HepG2 (cell line): ENCODE data around the gene PDCD2L. TPM values are rescaled to one million over a fixed set of nuclear protein-coding genes. Genes with fewer than 3 reads are reported as not detected.

Source experiments
- ARNT ChIP-seq: fragments of 450-650 bp; IDR thresholded peaks from 2 replicates; pipeline ENCODE4 v1.6.1; 2017
- CCAR2 ChIP-seq: fragments of 200-400 bp; formaldehyde crosslinking; optimal IDR thresholded peaks from 2 replicates; pipeline ENCODE3; 2018; ENCODE audit warnings: low read depth, mild to moderate bottlenecking, low read length, moderate library complexity
- ERF ChIP-seq: IDR thresholded peaks from 2 replicates; pipeline ENCODE4 v1.6.1; 2018; ENCODE audit warnings: missing biosample characterization, missing genetic modification reagents
- KDM4B ChIP-seq: sonication (generic); formaldehyde crosslinking; IDR thresholded peaks from 2 replicates; pipeline ENCODE4 v1.4.0; 2020; ENCODE audit warnings: missing genetic modification reagents
- KDM6A ChIP-seq: IDR thresholded peaks from 2 replicates; pipeline ENCODE4 v1.6.1; 2016; ENCODE audit warnings: low read depth
- NFE2L1 ChIP-seq: sonication (generic); formaldehyde crosslinking; IDR thresholded peaks from 2 replicates; pipeline ENCODE4 v1.4.0; 2020; ENCODE audit warnings: missing genetic modification reagents, mild to moderate bottlenecking, borderline replicate concordance
- NFKB2 ChIP-seq: sonication (generic); formaldehyde crosslinking; IDR thresholded peaks from 2 replicates; pipeline ENCODE4 v1.4.0; 2020; ENCODE audit warnings: missing genetic modification reagents, borderline replicate concordance
- THAP11 ChIP-seq: IDR thresholded peaks from 2 replicates; pipeline ENCODE4 v1.6.1; 2016; ENCODE audit warnings: missing biosample characterization, missing genetic modification reagents
- ZIK1 ChIP-seq: sonication (generic); formaldehyde crosslinking; IDR thresholded peaks from 2 replicates; pipeline ENCODE4 v1.5.0; 2020; ENCODE audit warnings: mild to moderate bottlenecking, low read depth, missing genetic modification reagents, borderline replicate concordance
- ZMYM4 ChIP-seq: sonication (generic); formaldehyde crosslinking; IDR thresholded peaks from 2 replicates; pipeline ENCODE4 v1.8.1; 2023; ENCODE audit warnings: mild to moderate bottlenecking, missing genetic modification reagents
- ZNF235 ChIP-seq: sonication (generic); formaldehyde crosslinking; IDR thresholded peaks from 2 replicates; pipeline ENCODE4 v1.8.1; 2023; ENCODE audit warnings: mild to moderate bottlenecking, missing genetic modification reagents, borderline replicate concordance
- ZNF550 ChIP-seq: sonication (generic); formaldehyde crosslinking; IDR thresholded peaks from 2 replicates; pipeline ENCODE4 v1.4.0; 2020; ENCODE audit warnings: mild to moderate bottlenecking, missing genetic modification reagents, borderline replicate concordance
- ZNF552 ChIP-seq: sonication (generic); formaldehyde crosslinking; IDR thresholded peaks from 2 replicates; pipeline ENCODE4 v1.9.0; 2022; ENCODE audit warnings: missing genetic modification reagents, mild to moderate bottlenecking, borderline replicate concordance
- ZNF577 ChIP-seq: sonication (generic); formaldehyde crosslinking; IDR thresholded peaks from 2 replicates; pipeline ENCODE4 v1.4.0; 2020; ENCODE audit warnings: mild to moderate bottlenecking, low read depth, missing genetic modification reagents, borderline replicate concordance
- ZNF644 ChIP-seq: IDR thresholded peaks from 2 replicates; pipeline ENCODE4 v1.6.1; 2016; ENCODE audit warnings: low read depth
- ZNF747 ChIP-seq: sonication (generic); formaldehyde crosslinking; IDR thresholded peaks from 2 replicates; pipeline ENCODE4 v1.8.1; 2023; ENCODE audit warnings: missing genetic modification reagents, mild to moderate bottlenecking, borderline replicate concordance
- polyA plus RNA-seq, 8 experiments: library from polyadenylated mRNA; depleted of rRNA in 3 of 8; stranded (reverse) in 7 of 8; unstranded in 1 of 8; fragments of >200 nt; fragmentation: Illumina TruSeq in 4 of 8; extraction: Trizol in 4 of 8; gene quantifications; 2 replicates each; pipeline versions ENCODE4 v1.2.1 to v1.2.3, GENCODE V29; 2011 to 2016; ENCODE audit warnings: low read depth in 4 of 8, missing spikeins in 1 of 8, mixed read lengths in 1 of 8; ENCODE audit not compliant: insufficient read depth in 1 of 8
- total RNA-seq, 5 experiments: library from RNA; depleted of rRNA; stranded (reverse); fragments of >200 nt; fragmentation: Illumina TruSeq; extraction: Trizol; gene quantifications; 2 replicates each; pipeline ENCODE4 v1.2.3, GENCODE V29; 2016; ENCODE audit warnings: low read depth in 1 of 5
- TF ChIP-seq, protein P1 (sequence below): sonication (generic); formaldehyde crosslinking; IDR thresholded peaks from 2 replicates; pipeline ENCODE4 v1.4.0; 2020; ENCODE audit warnings: mild to moderate bottlenecking, missing genetic modification reagents
- TF ChIP-seq, protein P2 (sequence below): sonication (generic); formaldehyde crosslinking; IDR thresholded peaks from 2 replicates; pipeline ENCODE4 v1.4.0; 2020; ENCODE audit warnings: missing genetic modification reagents
- TF ChIP-seq, protein P3 (sequence below): sonication (generic); formaldehyde crosslinking; IDR thresholded peaks from 2 replicates; pipeline ENCODE4 v1.4.0; 2020; ENCODE audit warnings: missing genetic modification reagents, borderline replicate concordance
- TF ChIP-seq, protein P4 (sequence below): sonication (generic); formaldehyde crosslinking; IDR thresholded peaks from 2 replicates; pipeline ENCODE4 v1.4.0; 2020; ENCODE audit warnings: missing genetic modification reagents, borderline replicate concordance

The PDCD2L gene
- total and polyA plus RNA-seq, 2 of the 13 experiments (the other 11 are each of a cell fraction or from before 2014, with no cell fraction given), result 29.3 to 35.2 TPM

DNA sequence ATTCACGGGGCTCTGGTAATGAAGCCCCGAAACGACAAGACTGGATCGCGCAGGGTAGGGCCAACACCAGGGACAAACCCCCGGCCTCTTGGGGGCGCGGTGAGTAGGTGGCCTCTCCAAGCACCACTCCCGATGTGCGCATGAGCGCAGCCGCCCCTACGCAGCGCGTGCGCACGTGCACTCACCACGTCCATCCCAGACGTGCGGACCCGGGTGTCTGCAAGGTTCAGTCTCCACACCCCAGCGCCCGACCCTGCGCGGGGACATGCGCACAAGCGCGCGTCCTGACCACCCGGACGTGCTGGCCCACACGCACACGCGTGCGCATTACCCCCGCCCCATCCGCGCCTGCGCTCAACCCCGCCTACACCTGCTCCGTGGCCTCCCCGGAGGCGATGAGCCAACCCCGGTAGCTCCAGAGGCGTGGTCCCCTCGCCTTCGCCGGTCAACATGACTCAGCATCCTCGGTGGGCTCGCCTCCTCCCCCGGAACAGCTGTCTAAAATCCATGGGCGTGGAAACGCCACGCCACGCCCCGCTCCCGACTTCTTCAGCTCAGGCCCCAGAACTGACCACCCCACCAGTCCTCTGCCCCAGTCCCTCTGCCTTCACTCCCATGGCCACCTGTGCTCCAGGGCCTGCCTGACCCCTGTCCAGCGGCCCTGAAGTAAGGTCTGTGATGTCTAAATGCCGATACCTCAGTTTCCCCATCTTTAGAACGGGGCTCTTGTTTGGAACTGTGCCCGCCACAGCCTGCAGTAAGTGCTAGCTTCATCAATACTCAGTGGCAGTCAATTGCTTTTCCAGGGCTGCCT is 44.9 kb upstream of the PDCD2L start (continued):
- TF ChIP-seq THAP11 (CRISPR knock-in tag), result peak; percentile 88
- TF ChIP-seq, protein P1, sequence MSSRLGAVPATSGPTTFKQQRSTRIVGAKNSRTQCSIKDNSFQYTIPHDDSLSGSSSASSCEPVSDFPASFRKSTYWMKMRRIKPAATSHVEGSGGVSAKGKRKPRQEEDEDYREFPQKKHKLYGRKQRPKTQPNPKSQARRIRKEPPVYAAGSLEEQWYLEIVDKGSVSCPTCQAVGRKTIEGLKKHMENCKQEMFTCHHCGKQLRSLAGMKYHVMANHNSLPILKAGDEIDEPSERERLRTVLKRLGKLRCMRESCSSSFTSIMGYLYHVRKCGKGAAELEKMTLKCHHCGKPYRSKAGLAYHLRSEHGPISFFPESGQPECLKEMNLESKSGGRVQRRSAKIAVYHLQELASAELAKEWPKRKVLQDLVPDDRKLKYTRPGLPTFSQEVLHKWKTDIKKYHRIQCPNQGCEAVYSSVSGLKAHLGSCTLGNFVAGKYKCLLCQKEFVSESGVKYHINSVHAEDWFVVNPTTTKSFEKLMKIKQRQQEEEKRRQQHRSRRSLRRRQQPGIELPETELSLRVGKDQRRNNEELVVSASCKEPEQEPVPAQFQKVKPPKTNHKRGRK (CRISPR knock-in tag), result no peak
- no peak for TF ChIP-seq ZNF577
- no peak for TF ChIP-seq CCAR2
- no peak for TF ChIP-seq ZNF550 (CRISPR knock-in tag)
- TF ChIP-seq ZIK1 (CRISPR knock-in tag), result peak; percentile 63; the same call in 1 of the 2 replicates
- TF ChIP-seq, protein P2, sequence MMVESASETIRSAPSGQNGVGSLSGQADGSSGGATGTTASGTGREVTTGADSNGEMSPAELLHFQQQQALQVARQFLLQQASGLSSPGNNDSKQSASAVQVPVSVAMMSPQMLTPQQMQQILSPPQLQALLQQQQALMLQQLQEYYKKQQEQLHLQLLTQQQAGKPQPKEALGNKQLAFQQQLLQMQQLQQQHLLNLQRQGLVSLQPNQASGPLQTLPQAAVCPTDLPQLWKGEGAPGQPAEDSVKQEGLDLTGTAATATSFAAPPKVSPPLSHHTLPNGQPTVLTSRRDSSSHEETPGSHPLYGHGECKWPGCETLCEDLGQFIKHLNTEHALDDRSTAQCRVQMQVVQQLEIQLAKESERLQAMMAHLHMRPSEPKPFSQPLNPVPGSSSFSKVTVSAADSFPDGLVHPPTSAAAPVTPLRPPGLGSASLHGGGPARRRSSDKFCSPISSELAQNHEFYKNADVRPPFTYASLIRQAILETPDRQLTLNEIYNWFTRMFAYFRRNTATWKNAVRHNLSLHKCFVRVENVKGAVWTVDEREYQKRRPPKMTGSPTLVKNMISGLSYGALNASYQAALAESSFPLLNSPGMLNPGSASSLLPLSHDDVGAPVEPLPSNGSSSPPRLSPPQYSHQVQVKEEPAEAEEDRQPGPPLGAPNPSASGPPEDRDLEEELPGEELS, result 0 out of 2 replicates have a peak, but pooled peaks have one; percentile 15
- TF ChIP-seq, protein P3, sequence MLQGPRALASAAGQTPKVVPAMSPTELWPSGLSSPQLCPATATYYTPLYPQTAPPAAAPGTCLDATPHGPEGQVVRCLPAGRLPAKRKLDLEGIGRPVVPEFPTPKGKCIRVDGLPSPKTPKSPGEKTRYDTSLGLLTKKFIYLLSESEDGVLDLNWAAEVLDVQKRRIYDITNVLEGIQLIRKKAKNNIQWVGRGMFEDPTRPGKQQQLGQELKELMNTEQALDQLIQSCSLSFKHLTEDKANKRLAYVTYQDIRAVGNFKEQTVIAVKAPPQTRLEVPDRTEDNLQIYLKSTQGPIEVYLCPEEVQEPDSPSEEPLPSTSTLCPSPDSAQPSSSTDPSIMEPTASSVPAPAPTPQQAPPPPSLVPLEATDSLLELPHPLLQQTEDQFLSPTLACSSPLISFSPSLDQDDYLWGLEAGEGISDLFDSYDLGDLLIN, result 0 out of 2 replicates have a peak, but pooled peaks have one; percentile 18
- no peak for TF ChIP-seq KDM6A
- TF ChIP-seq ZMYM4 (CRISPR knock-in tag), result peak; percentile 79
- TF ChIP-seq KDM4B, result no peak
- TF ChIP-seq, protein P4, sequence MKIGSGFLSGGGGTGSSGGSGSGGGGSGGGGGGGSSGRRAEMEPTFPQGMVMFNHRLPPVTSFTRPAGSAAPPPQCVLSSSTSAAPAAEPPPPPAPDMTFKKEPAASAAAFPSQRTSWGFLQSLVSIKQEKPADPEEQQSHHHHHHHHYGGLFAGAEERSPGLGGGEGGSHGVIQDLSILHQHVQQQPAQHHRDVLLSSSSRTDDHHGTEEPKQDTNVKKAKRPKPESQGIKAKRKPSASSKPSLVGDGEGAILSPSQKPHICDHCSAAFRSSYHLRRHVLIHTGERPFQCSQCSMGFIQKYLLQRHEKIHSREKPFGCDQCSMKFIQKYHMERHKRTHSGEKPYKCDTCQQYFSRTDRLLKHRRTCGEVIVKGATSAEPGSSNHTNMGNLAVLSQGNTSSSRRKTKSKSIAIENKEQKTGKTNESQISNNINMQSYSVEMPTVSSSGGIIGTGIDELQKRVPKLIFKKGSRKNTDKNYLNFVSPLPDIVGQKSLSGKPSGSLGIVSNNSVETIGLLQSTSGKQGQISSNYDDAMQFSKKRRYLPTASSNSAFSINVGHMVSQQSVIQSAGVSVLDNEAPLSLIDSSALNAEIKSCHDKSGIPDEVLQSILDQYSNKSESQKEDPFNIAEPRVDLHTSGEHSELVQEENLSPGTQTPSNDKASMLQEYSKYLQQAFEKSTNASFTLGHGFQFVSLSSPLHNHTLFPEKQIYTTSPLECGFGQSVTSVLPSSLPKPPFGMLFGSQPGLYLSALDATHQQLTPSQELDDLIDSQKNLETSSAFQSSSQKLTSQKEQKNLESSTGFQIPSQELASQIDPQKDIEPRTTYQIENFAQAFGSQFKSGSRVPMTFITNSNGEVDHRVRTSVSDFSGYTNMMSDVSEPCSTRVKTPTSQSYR (CRISPR knock-in tag), result no peak
- TF ChIP-seq ARNT, result no peak; the same call in 1 of the 2 replicates
- peak; percentile 98; the same call in 1 of the 2 replicates for TF ChIP-seq ZNF747 (CRISPR knock-in tag)
- peak; percentile 32; the same call in 1 of the 2 replicates for TF ChIP-seq NFKB2 (CRISPR knock-in tag)
- no peak for TF ChIP-seq ZNF235 (CRISPR knock-in tag)
- peak; percentile 86 for TF ChIP-seq ERF
- no peak for TF ChIP-seq ZNF644 (CRISPR knock-in tag)
- TF ChIP-seq ZNF552, result 0 out of 2 replicates have a peak, but pooled peaks have one; percentile 43
- peak; percentile 99 for TF ChIP-seq NFE2L1
